Fibroblast of mammary gland (primary cell): Measurements from ENCODE around the gene PROX2.
A peak's percentile ranks its signal among the peaks of the same experiment; 100 is the strongest.

Source experiments
- DNase-seq: peaks from one replicate; pipeline ENCODE4 v3.0.0-alpha.2; 2010; ENCODE audit warnings: low read depth
- H3K4me3 ChIP-seq: 2 replicates; pipeline ENCODE4 v1.5.1; 2011; ENCODE audit warnings: low read depth, mild to moderate bottlenecking, low read length, moderate library complexity; ENCODE audit not compliant: control insufficient read depth
- TF ChIP-seq, protein P1 (sequence below): conservative IDR thresholded peaks from 2 replicates; pipeline ENCODE4 v1.5.1; 2011; ENCODE audit warnings: low read depth, low read length, inconsistent platforms; ENCODE audit not compliant: control insufficient read depth, insufficient read depth

The PROX2 gene

DNA sequence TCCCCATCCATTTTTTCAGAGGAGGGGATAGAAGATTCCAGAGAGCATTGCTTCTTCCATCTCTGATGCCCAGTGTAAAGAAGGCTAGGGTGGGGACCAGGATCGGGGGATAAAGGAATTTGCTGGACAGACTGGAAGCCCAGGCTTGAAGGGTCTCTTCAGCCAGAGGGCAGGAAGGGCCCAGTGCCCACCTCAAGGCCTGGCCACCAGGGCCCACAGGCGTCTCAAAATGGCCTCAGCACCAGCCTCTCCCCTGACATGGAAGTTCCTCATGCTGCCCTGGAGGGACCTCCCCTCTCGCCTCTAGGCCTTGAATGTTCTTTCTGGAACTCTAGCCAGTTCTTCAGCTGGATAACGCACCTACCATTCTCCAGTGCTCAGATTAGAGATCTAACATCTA lies 44.3 kb upstream of the PROX2 start:
- DNase-seq, result no peak
- TF ChIP-seq, protein P1, sequence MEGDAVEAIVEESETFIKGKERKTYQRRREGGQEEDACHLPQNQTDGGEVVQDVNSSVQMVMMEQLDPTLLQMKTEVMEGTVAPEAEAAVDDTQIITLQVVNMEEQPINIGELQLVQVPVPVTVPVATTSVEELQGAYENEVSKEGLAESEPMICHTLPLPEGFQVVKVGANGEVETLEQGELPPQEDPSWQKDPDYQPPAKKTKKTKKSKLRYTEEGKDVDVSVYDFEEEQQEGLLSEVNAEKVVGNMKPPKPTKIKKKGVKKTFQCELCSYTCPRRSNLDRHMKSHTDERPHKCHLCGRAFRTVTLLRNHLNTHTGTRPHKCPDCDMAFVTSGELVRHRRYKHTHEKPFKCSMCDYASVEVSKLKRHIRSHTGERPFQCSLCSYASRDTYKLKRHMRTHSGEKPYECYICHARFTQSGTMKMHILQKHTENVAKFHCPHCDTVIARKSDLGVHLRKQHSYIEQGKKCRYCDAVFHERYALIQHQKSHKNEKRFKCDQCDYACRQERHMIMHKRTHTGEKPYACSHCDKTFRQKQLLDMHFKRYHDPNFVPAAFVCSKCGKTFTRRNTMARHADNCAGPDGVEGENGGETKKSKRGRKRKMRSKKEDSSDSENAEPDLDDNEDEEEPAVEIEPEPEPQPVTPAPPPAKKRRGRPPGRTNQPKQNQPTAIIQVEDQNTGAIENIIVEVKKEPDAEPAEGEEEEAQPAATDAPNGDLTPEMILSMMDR, result no peak
- no peak overlapping the region for H3K4me3 ChIP-seq

DNA sequence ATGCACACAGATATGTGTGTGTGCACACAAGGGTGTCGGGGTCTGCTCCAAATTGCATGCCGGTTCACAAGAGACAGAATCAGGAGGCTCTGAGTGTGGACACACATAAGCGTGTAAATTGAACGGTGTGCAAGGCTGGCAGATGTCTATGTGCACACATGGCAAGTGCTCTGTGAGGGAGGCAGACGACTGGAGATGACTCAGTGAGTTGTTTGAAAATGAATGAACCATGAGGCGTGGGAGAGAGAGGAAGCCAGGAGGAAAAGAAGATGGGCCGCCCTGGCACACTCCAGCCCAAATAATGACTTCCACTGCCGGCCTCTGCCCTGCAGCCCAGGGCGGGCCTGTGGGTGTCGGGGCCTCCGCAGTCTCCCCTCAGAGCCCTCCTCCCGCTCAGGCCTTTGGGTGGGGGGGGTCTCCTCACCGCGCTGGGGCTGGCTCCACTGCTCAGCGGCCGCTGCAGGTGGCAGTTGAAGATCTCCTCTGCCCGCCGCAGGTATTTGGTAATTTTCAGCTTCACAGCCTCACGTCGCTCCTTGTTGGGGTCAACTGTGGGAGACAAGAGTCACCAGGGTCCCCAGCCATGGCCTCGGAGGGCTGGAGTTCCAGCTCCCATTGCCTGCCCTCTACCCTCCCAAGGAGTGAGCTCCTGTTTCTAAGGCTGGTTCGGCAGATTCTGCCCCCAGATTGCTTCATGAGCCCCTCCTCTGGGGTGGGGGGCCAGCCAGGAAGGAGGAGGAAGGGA lies 43.6 kb upstream of the PROX2 start:
- TF ChIP-seq, protein P1, result no peak
- no peak overlapping the region for H3K4me3 ChIP-seq
- DNase-seq, result peak; percentile 52

DNA sequence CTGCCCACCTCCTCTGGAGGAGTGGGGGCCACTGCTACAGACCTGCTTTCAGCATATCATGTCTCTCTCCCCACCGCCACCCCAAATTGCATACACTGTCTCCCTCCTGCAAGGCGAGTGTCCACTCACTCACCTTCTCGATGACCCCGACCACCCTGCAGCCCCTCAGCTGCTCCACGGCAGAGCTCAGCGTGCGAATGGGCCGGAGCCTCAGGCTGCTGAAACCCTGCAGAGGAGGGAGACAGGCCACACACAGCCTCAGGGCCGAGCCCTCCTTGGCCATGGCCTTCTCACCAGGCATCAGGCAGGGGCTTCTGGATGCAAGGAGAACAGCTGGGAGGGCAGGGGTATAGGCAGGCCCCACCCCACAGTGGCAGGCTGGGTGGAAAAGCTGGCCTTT lies 42.4 kb upstream of the PROX2 start:
- H3K4me3 ChIP-seq, result no peak overlapping the region
- TF ChIP-seq, protein P1, result no peak
- DNase-seq, result no peak

GRCh38 chr14:74917646-74918081 lies 41.7 kb upstream of the PROX2 start:
- no peak overlapping the region for H3K4me3 ChIP-seq
- TF ChIP-seq, protein P1, result no peak
- peak; percentile 22 for DNase-seq

DNA sequence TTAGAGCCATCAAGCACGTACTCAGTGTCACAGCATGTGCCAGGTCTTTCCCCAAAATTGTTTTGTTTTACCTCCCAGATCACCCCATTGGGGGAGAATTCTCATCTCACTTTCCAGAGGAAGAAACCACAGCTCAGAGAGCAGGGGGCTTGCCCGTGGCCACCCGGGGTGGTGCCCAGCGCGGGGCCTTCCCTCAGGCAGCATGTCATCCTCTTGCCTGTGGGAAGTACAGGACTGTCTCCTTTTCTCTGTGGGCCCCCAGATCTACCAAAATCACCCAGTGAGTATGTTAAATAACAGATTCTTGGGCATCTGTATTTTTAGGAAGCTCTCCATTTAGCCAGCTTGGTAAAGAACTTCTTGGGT lies 41.2 kb upstream of the PROX2 start:
- TF ChIP-seq, protein P1, result no peak
- no peak for DNase-seq
- no peak overlapping the region for H3K4me3 ChIP-seq

- H3K4me3 ChIP-seq, result no peak overlapping the region
- TF ChIP-seq, protein P1, result no peak
- no peak for DNase-seq
Measured at GRCh38 chr14:74915826-74916225, 39.9 kb upstream of the PROX2 start.
